ENCODE results near the gene CADPS2.

CADPS2 gene

GRCh38 chr7:122311734-122312450 is 574.4 kb downstream of the CADPS2 start:
- no peak for DNase-seq
- peak overlapping the region; percentile 20 for H3K4me3 ChIP-seq (ENCODE audit: low read depth, low read length)
- H3K27ac ChIP-seq = no peak overlapping the region
- peaks cover 98% of the 10 kb centered on the region for H3K27me3 ChIP-seq (ENCODE audit: insufficient read depth, low read depth, severe bottlenecking)
- no peaks in the 10 kb centered on the region for H3K36me3 ChIP-seq
- TF ChIP-seq CTCF (IDR thresholded peaks at IDR 0.05; ENCODE audit: low read depth, low read length) = no peak
- peaks cover 3% of the 10 kb centered on the region for H3K9me3 ChIP-seq (ENCODE audit: severe bottlenecking)

GRCh38 chr7:122311050-122311700 is 575.1 kb downstream of the CADPS2 start:
- no peak overlapping the region; the same call in 1 of the 2 replicates for H3K4me3 ChIP-seq (ENCODE audit: low read depth, low read length)
- no peak for DNase-seq
- peaks cover 98% of the 10 kb centered on the region for H3K27me3 ChIP-seq (ENCODE audit: insufficient read depth, low read depth, severe bottlenecking)
- peaks cover 3% of the 10 kb centered on the region for H3K9me3 ChIP-seq (ENCODE audit: severe bottlenecking)
- no peaks in the 10 kb centered on the region for H3K36me3 ChIP-seq
- TF ChIP-seq CTCF (IDR thresholded peaks at IDR 0.05; ENCODE audit: low read depth, low read length) = no peak
- no peak overlapping the region for H3K27ac ChIP-seq

- Histone ChIP-seq H3K27me3 (ENCODE audit: insufficient read depth, low read depth, severe bottlenecking) (peaks cover 98% of the 10 kb centered on the region), H3K36me3 (no peaks in the 10 kb centered on the region), H3K9me3 (ENCODE audit: severe bottlenecking) (no peaks in the 10 kb centered on the region), H3K27ac (no peak overlapping the region), H3K4me3 (ENCODE audit: low read depth, low read length) (peak overlapping the region; percentile 11; the same call in 1 of the 2 replicates)
- no peak for TF ChIP-seq CTCF (IDR thresholded peaks at IDR 0.05; ENCODE audit: low read depth, low read length)
- no peak for DNase-seq
These were observed 575.9 kb downstream of the CADPS2 start for GRCh38 chr7:122310119-122311021.

- no peak overlapping the region for H3K27ac ChIP-seq
- DNase-seq = no peak
- H3K4me3 ChIP-seq (ENCODE audit: low read depth, low read length) = no peak overlapping the region
- H3K9me3 ChIP-seq (ENCODE audit: severe bottlenecking) = no peaks in the 10 kb centered on the region
- TF ChIP-seq CTCF (IDR thresholded peaks at IDR 0.05; ENCODE audit: low read depth, low read length) = no peak
- H3K36me3 ChIP-seq = no peaks in the 10 kb centered on the region
- peaks cover 97% of the 10 kb centered on the region for H3K27me3 ChIP-seq (ENCODE audit: insufficient read depth, low read depth, severe bottlenecking)
These were observed 576.8 kb downstream of the CADPS2 start for GRCh38 chr7:122309421-122309820.

- Histone ChIP-seq H3K4me3 (ENCODE audit: low read depth, low read length) (peak overlapping the region; percentile 11; the same call in 1 of the 2 replicates), H3K9me3 (ENCODE audit: severe bottlenecking) (no peaks in the 10 kb centered on the region), H3K27me3 (ENCODE audit: insufficient read depth, low read depth, severe bottlenecking) (peaks cover 97% of the 10 kb centered on the region), H3K36me3 (no peaks in the 10 kb centered on the region), H3K27ac (no peak overlapping the region)
- DNase-seq = peak; percentile 58
- no peak for TF ChIP-seq CTCF (IDR thresholded peaks at IDR 0.05; ENCODE audit: low read depth, low read length)
These were observed 579.0 kb downstream of the CADPS2 start for GRCh38 chr7:122307228-122307621.
